ENCODE measurements around the gene OSBPL7.

GRCh38 chr17:47774987-47775580 is 46.5 kb downstream of the OSBPL7 start:
- no peak for TF ChIP-seq POLR2A (IDR thresholded peaks at IDR 0.05)
- TF ChIP-seq, protein P1, sequence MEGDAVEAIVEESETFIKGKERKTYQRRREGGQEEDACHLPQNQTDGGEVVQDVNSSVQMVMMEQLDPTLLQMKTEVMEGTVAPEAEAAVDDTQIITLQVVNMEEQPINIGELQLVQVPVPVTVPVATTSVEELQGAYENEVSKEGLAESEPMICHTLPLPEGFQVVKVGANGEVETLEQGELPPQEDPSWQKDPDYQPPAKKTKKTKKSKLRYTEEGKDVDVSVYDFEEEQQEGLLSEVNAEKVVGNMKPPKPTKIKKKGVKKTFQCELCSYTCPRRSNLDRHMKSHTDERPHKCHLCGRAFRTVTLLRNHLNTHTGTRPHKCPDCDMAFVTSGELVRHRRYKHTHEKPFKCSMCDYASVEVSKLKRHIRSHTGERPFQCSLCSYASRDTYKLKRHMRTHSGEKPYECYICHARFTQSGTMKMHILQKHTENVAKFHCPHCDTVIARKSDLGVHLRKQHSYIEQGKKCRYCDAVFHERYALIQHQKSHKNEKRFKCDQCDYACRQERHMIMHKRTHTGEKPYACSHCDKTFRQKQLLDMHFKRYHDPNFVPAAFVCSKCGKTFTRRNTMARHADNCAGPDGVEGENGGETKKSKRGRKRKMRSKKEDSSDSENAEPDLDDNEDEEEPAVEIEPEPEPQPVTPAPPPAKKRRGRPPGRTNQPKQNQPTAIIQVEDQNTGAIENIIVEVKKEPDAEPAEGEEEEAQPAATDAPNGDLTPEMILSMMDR (IDR thresholded peaks at IDR 0.05): no peak

Measured in body of pancreas (tissue), 4 donors.